ENCODE measurements around the gene SDCBP2. TPM values are rescaled to one million over a fixed set of nuclear protein-coding genes. Genes with fewer than 3 reads are reported as not detected.

SDCBP2 gene
- total RNA-seq, 1 donor from 2014 or later = 2.2 TPM

DNA sequence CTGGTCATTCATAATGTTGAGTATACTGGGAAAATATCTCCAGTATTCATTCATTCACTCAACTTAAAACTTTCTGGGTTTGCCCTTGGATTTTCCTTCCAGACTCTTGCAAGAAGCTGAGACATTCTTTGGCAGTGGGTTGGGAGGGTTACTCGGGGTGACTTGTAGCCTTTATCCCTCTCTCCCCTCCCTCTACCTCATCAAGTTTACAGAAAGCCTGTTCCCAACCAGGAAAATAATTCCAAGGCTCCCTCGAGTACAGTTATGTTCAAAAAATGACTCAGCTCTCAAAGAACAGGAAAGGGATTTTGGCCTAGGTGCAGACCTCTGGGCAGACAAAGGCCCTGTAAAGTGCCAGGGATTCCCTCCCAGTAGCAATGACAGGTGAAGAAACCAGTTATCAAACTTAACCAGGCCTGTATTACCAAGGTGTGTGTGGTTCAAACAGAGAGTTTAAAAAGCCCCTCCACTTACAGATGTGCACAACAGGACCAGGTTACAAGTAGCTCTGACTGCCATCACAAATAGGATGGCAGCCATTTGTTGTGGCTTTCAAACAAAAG is 41.7 kb upstream of the SDCBP2 start:
- no peak overlapping the region for H3K4me3 Mint-ChIP-seq
- DNase-seq (ENCODE audit: low spot score) = no peak
- H3K9me3 Mint-ChIP-seq = no peaks in the 10 kb centered on the region
- no peaks in the 10 kb centered on the region for H3K27me3 Mint-ChIP-seq (ENCODE audit: insufficient read depth)
- H3K36me3 Mint-ChIP-seq (ENCODE audit: low read depth) = peaks cover 56% of the 10 kb centered on the region
- H3K4me1 Mint-ChIP-seq (ENCODE audit: low read depth) = peaks cover 59% of the 10 kb centered on the region
- no peak overlapping the region for H3K27ac Mint-ChIP-seq
- intact Hi-C loops (cut with micrococcal nuclease) = no loop called here

DNA sequence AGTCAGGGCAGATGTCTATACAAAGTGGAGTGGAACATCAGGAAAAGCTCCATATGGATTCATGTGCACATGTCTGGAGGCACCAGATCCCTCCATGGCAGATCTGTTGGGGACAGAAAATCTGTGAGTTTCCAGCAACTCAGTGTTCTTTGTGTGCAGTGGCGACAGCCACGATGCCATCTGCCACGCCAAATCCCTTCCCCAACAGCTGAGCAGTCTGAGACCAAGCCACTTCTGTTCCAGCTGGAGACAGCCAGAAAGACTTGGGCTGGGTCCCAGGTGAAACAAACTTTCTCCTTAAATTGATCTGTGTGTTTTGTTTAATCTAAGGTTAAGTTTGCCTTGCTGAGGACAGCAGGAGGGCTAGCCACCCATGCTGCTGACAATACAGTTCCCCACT is 41.0 kb upstream of the SDCBP2 start:
- no peak overlapping the region for H3K4me3 Mint-ChIP-seq
- H3K27ac Mint-ChIP-seq = no peak overlapping the region
- no peaks in the 10 kb centered on the region for H3K27me3 Mint-ChIP-seq (ENCODE audit: insufficient read depth)
- peaks cover 63% of the 10 kb centered on the region for H3K36me3 Mint-ChIP-seq (ENCODE audit: low read depth)
- DNase-seq (ENCODE audit: low spot score) = no peak
- H3K4me1 Mint-ChIP-seq (ENCODE audit: low read depth) = peaks cover 61% of the 10 kb centered on the region
- intact Hi-C loops (cut with micrococcal nuclease) = loop anchor here (10.0 kb wide), 1 partner anchor 295 kb away; no protein-coding TSS in a partner anchor
- H3K9me3 Mint-ChIP-seq = no peaks in the 10 kb centered on the region

DNA sequence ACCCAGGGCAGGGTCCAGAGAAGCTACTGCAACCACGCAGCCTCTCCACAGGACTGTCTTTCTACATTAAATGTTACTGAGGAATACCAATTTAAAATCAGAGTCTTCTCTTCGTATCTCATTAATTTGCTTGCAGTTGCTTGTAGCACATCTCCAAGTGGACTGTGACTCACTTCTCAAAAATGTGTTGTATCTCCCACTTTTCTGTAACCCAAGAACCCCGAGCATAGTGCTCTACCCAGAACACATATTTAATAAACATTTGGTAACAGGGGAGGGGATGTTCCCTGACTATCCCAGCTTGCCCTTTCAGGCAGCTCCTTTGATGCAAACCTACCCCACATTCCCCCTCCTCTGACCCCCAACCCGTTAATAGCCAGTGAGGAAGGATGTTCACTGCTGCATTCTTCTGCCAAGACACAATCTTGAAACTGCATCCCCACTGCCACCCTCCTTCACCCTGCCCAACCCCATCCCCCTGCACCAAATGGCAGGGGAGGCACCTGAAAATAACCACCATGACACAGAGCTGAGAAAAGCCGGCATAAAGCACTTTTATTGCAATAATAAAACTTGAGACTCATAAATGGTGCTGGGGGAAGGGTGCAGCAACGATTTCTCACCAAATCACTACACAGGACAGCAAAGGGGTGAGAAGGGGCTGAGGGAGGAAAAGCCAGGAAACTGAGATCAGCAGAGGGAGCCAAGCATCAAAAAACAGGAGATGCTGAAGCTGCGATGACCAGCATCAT is 39.7 kb upstream of the SDCBP2 start:
- H3K9me3 Mint-ChIP-seq = no peaks in the 10 kb centered on the region
- H3K27ac Mint-ChIP-seq = no peak overlapping the region
- no peak overlapping the region for H3K4me3 Mint-ChIP-seq
- DNase-seq (ENCODE audit: low spot score) = no peak
- H3K36me3 Mint-ChIP-seq (ENCODE audit: low read depth) = peaks cover 59% of the 10 kb centered on the region
- intact Hi-C loops (cut with micrococcal nuclease) = loop anchor here (10.0 kb wide), 1 partner anchor 296 kb away; no protein-coding TSS in a partner anchor
- H3K27me3 Mint-ChIP-seq (ENCODE audit: insufficient read depth) = no peaks in the 10 kb centered on the region
- H3K4me1 Mint-ChIP-seq (ENCODE audit: low read depth) = peaks cover 66% of the 10 kb centered on the region

GRCh38 chr20:1367479-1367878 is 38.5 kb upstream of the SDCBP2 start:
- DNase-seq (ENCODE audit: low spot score) = no peak
- Mint-ChIP-seq H3K36me3 (ENCODE audit: low read depth) (peaks cover 58% of the 10 kb centered on the region), H3K4me3 (no peak overlapping the region), H3K27me3 (ENCODE audit: insufficient read depth) (no peaks in the 10 kb centered on the region), H3K9me3 (no peaks in the 10 kb centered on the region), H3K4me1 (ENCODE audit: low read depth) (peaks cover 70% of the 10 kb centered on the region), H3K27ac (no peak overlapping the region)
- intact Hi-C loops (cut with micrococcal nuclease) = loop anchor here (10.0 kb wide), 1 partner anchor 297 kb away; no protein-coding TSS in a partner anchor

- intact Hi-C loops (cut with micrococcal nuclease) = loop anchor here (1.0 to 10.0 kb wide), 2 partner anchors 12 to 301 kb away; no protein-coding TSS in a partner anchor
- peaks cover 82% of the 10 kb centered on the region for H3K4me1 Mint-ChIP-seq (ENCODE audit: low read depth)
- H3K27me3 Mint-ChIP-seq (ENCODE audit: insufficient read depth) = no peaks in the 10 kb centered on the region
- peak overlapping the region; percentile 59 for H3K4me3 Mint-ChIP-seq
- H3K27ac Mint-ChIP-seq = peak overlapping the region; percentile 78
- H3K36me3 Mint-ChIP-seq (ENCODE audit: low read depth) = peaks cover 65% of the 10 kb centered on the region
- no peaks in the 10 kb centered on the region for H3K9me3 Mint-ChIP-seq
- DNase-seq (ENCODE audit: low spot score) = peak; percentile 53
Observed at GRCh38 chr20:1364106-1364505, 35.2 kb upstream of the SDCBP2 start.

DNA sequence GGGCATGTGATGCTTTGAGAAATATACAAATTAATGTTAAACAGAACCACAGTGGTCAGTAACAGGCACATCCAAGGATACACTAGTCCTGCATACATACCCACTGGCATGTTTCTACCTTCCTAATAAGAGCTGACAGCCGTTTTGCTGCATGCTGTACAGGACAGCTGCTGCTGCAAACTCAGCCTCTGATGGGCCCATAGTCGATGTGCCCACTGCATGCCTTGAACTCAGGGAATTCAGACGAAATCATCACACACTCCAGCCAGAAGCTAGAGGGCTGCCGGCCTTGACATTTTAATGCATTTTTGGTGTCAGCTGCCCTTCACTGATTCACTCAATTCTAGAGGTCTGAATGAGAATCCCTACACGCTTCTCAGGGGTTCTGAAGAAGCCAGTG is 34.6 kb upstream of the SDCBP2 start:
- no peak for DNase-seq (ENCODE audit: low spot score)
- Mint-ChIP-seq H3K36me3 (ENCODE audit: low read depth) (peaks cover 65% of the 10 kb centered on the region), H3K4me3 (peak overlapping the region; percentile 59), H3K27ac (peak overlapping the region; percentile 88), H3K9me3 (no peaks in the 10 kb centered on the region), H3K4me1 (ENCODE audit: low read depth) (peaks cover 82% of the 10 kb centered on the region), H3K27me3 (ENCODE audit: insufficient read depth) (no peaks in the 10 kb centered on the region)
- intact Hi-C loops (cut with micrococcal nuclease) = loop anchor here (1.0 to 10.0 kb wide), 3 partner anchors 17 to 301 kb away; no protein-coding TSS in a partner anchor

DNA sequence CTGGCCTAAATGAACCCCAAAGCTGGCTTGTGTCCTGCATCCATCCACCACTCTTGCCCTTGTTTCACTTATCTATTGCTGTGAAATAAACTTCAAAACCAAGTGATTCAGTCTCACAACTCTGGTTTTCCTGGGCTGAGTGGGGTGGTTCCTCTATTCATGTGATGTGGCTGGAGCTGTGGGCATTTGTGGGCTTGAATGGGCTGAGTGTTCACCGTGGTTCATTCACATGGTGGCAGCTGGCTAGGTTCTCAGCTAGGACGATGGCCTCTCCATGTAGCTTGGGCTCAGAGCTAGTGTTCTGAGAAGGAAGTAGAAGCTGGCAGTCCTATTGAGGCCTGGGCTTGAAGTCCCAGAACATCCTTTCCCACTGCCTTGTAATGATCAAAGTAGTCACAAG is 33.5 kb upstream of the SDCBP2 start:
- Mint-ChIP-seq H3K27ac (peak overlapping the region; percentile 88), H3K9me3 (no peaks in the 10 kb centered on the region), H3K4me1 (ENCODE audit: low read depth) (peaks cover 84% of the 10 kb centered on the region), H3K36me3 (ENCODE audit: low read depth) (peaks cover 60% of the 10 kb centered on the region), H3K27me3 (ENCODE audit: insufficient read depth) (no peaks in the 10 kb centered on the region), H3K4me3 (no peak overlapping the region)
- no peak for DNase-seq (ENCODE audit: low spot score)
- intact Hi-C loops (cut with micrococcal nuclease) = loop anchor here (2.0 to 10.0 kb wide), 2 partner anchors 16 to 302 kb away; no protein-coding TSS in a partner anchor

DNA sequence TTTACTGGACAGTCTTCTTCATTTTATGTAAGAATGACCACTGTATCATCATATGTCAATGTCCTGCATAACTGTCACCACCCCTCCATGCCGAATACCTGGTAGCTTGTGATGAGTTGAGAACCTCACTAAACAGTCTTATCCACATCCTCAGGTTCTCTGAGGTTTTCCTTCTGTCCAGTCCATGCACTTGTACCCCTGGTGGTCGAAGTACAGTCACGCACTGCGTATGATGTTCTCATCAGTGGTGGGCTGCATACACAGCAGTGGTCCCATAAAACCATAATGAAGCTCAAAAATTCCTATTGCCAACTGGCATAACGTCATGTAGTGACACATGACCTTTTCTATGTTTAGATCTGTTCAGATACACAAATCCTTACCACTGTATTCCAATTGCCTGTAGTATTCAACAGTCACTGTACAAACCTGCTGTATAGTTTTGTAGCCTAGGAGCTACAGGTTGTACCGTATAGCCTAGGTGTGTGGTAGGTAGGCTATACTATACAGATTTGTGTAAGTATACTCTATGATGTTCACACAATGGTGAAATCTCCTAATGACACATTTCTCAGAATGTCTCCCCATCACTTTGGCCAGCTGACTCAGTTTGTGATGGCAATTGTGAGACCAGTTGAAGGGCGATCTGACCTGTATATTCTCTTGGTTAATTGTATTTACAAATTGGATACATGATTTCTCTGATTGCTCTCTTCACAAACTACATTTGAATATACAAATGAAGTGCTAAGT is 31.3 kb upstream of the SDCBP2 start:
- Mint-ChIP-seq H3K4me1 (ENCODE audit: low read depth) (peaks cover 84% of the 10 kb centered on the region), H3K27me3 (ENCODE audit: insufficient read depth) (no peaks in the 10 kb centered on the region), H3K27ac (peak overlapping the region; percentile 83), H3K36me3 (ENCODE audit: low read depth) (peaks cover 61% of the 10 kb centered on the region), H3K4me3 (peak overlapping the region; percentile 57), H3K9me3 (peaks cover 4% of the 10 kb centered on the region)
- intact Hi-C loops (cut with micrococcal nuclease) = loop anchor here (10.0 kb wide), 1 partner anchor 305 kb away; no protein-coding TSS in a partner anchor
- DNase-seq (ENCODE audit: low spot score) = no peak

DNA sequence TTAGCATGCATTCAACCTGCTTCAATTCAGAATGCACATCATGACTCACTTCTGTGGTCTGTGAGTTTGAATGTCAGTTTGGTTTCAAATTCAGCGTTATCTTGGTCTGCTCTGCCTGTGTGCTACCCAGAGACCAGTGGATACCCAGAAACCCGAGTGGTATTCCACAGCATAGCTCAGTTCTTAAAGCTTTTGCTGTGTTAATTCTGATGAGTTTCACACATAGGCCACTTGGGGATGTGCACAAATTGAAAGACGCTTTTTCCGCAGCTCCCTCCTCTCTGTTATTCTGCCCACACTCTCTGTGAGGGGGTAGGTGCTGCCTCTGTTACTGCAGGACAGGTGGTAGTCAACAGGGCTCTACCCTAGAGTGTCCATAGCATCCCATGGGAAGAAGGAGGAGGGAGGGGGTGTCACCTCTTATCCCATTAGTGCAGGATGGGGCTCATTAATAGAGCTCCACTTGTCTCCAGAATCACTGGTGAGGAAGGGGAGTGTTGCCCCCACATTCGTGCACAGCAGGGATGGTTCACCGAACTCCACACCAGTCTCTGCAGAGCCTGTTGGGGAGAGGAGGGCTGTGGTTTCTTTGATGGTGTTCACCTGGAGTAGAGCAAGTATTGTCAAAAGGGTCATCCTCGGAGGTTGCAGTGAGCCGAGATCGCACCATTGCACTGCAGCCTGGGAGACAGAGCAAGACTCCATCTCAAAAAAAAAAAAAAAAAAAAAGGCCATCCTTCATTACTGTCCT is 29.2 kb upstream of the SDCBP2 start:
- peak overlapping the region; percentile 68 for H3K4me3 Mint-ChIP-seq
- H3K36me3 Mint-ChIP-seq (ENCODE audit: low read depth) = peaks cover 67% of the 10 kb centered on the region
- intact Hi-C loops (cut with micrococcal nuclease) = loop anchor here (1.0 kb wide), 4 partner anchors 19 to 77 kb away; partner anchors contain the start of gene FKBP1A
- peaks cover 62% of the 10 kb centered on the region for H3K4me1 Mint-ChIP-seq (ENCODE audit: low read depth)
- peaks cover 23% of the 10 kb centered on the region for H3K9me3 Mint-ChIP-seq
- H3K27ac Mint-ChIP-seq = peak overlapping the region; percentile 88
- no peaks in the 10 kb centered on the region for H3K27me3 Mint-ChIP-seq (ENCODE audit: insufficient read depth)
- DNase-seq (ENCODE audit: low spot score) = peak; percentile 60

GRCh38 chr20:1353956-1354355 is 25.0 kb upstream of the SDCBP2 start:
- Mint-ChIP-seq H3K36me3 (ENCODE audit: low read depth) (peaks cover 60% of the 10 kb centered on the region), H3K9me3 (peaks cover 49% of the 10 kb centered on the region), H3K4me3 (no peak overlapping the region), H3K27ac (no peak overlapping the region), H3K4me1 (ENCODE audit: low read depth) (peaks cover 22% of the 10 kb centered on the region), H3K27me3 (ENCODE audit: insufficient read depth) (no peaks in the 10 kb centered on the region)
- DNase-seq (ENCODE audit: low spot score) = no peak
- intact Hi-C loops (cut with micrococcal nuclease) = no loop called here

GRCh38 chr20:1346315-1346969 is 17.5 kb upstream of the SDCBP2 start:
- H3K27ac Mint-ChIP-seq = no peak overlapping the region
- no peak overlapping the region for H3K4me3 Mint-ChIP-seq
- peaks cover 32% of the 10 kb centered on the region for H3K4me1 Mint-ChIP-seq (ENCODE audit: low read depth)
- peaks cover 22% of the 10 kb centered on the region for H3K36me3 Mint-ChIP-seq (ENCODE audit: low read depth)
- H3K9me3 Mint-ChIP-seq = peaks cover 35% of the 10 kb centered on the region
- no peaks in the 10 kb centered on the region for H3K27me3 Mint-ChIP-seq (ENCODE audit: insufficient read depth)
- no peak for DNase-seq (ENCODE audit: low spot score)
- intact Hi-C loops (cut with micrococcal nuclease) = loop anchor here (2.0 kb wide), 1 partner anchor 16 kb away; no protein-coding TSS in a partner anchor

- intact Hi-C loops (cut with micrococcal nuclease) = loop anchor here (2.0 kb wide), 1 partner anchor 17 kb away; no protein-coding TSS in a partner anchor
- H3K9me3 Mint-ChIP-seq = peaks cover 28% of the 10 kb centered on the region
- no peak for DNase-seq (ENCODE audit: low spot score)
- H3K27me3 Mint-ChIP-seq (ENCODE audit: insufficient read depth) = no peaks in the 10 kb centered on the region
- H3K4me1 Mint-ChIP-seq (ENCODE audit: low read depth) = peaks cover 32% of the 10 kb centered on the region
- no peak overlapping the region for H3K4me3 Mint-ChIP-seq
- peaks cover 15% of the 10 kb centered on the region for H3K36me3 Mint-ChIP-seq (ENCODE audit: low read depth)
- no peak overlapping the region for H3K27ac Mint-ChIP-seq
Observed at GRCh38 chr20:1345756-1346093, 16.8 kb upstream of the SDCBP2 start.

All from activated T-helper 1 cell treated with anti-CD3 and anti-CD28 coated beads, Interleukin-12 subunit alpha, Interleukin-12 subunit beta, Interleukin-2, Interleukin-4 antibody, amounts not matched to agents 30 ng/mL and 10 ng/mL and 1 ng/mL, durations not matched to agents 14 hours and 24 hours and 36 hours (primary cell).